ENCODE data around the gene CYP2A7. TPM values are rescaled to one million over a fixed set of nuclear protein-coding genes. Genes with fewer than 3 reads are reported as not detected.
"Not testable (repeated sequence)": the region's sequence is repeated elsewhere in the genome, so short reads cannot be mapped to it uniquely, and the experiment has no call there.

Gene CYP2A7
- total and polyA plus RNA-seq, 3 experiments from 2014 or later: not detected

GRCh38 chr19:40921005-40921897 lies 39.2 kb upstream of the CYP2A7 start:
- Histone ChIP-seq H3K4me1 (ENCODE audit: insufficient read depth, low read length) (no peaks in the 10 kb centered on the region), H3K4me3 (ENCODE audit: low read length) (no peak overlapping the region), H3K9me3 (ENCODE audit: low read length) (no peaks in the 10 kb centered on the region), H3K27me3 (ENCODE audit: insufficient read depth, low read length, poor library complexity, severe bottlenecking) (no peaks in the 10 kb centered on the region), H3K36me3 (ENCODE audit: insufficient read depth, low read length) (no peaks in the 10 kb centered on the region), H3K27ac (ENCODE audit: low read depth, low read length) (no peak overlapping the region)
- Mint-ChIP-seq H3K27ac (no peak overlapping the region), H3K9me3 (peaks cover 13 to 38% (median 29%) of the 10 kb centered on the region in 5 donors), H3K36me3 (peaks cover 0 to 18% (median 7%) of the 10 kb centered on the region in 3 donors), H3K4me3 (no peak overlapping the region), H3K4me1 (no peaks in the 10 kb centered on the region), H3K27me3 (peaks cover 13 to 50% of the 10 kb centered on the region in 2 donors)
- DNase-seq: no peak
- ChIA-PET POLR2A (no interaction called here), CTCF (no interaction called here)

- H3K4me3 ChIP-seq (ENCODE audit: low read length): no peak overlapping the region
- peaks cover 11 to 47% of the 10 kb centered on the region in 2 donors for H3K27me3 Mint-ChIP-seq
- no peaks in the 10 kb centered on the region for H3K27me3 ChIP-seq (ENCODE audit: insufficient read depth, low read length, poor library complexity, severe bottlenecking)
- H3K4me1 ChIP-seq (ENCODE audit: insufficient read depth, low read length): no peaks in the 10 kb centered on the region
- H3K9me3 ChIP-seq (ENCODE audit: low read length): no peaks in the 10 kb centered on the region
- H3K36me3 ChIP-seq (ENCODE audit: insufficient read depth, low read length): no peaks in the 10 kb centered on the region
- H3K4me1 Mint-ChIP-seq: no peaks in the 10 kb centered on the region
- H3K9me3 Mint-ChIP-seq: peaks cover 13 to 39% (median 30%) of the 10 kb centered on the region in 5 donors
- H3K27ac ChIP-seq (ENCODE audit: low read depth, low read length): no peak overlapping the region
- ChIA-PET POLR2A (no interaction called here), CTCF (no interaction called here)
- H3K4me3 Mint-ChIP-seq: no peak overlapping the region
- DNase-seq: no peak
- peaks cover 0 to 18% (median 7%) of the 10 kb centered on the region in 3 donors for H3K36me3 Mint-ChIP-seq
- no peak overlapping the region for H3K27ac Mint-ChIP-seq
Measured at GRCh38 chr19:40920300-40921004, 38.4 kb upstream of the CYP2A7 start.

- H3K4me1 Mint-ChIP-seq; H3K9me3 ChIP-seq (ENCODE audit: low read length); H3K4me3 ChIP-seq (ENCODE audit: low read length); H3K36me3 ChIP-seq (ENCODE audit: insufficient read depth, low read length); POLR2A ChIA-PET; H3K27ac Mint-ChIP-seq; H3K4me1 ChIP-seq (ENCODE audit: insufficient read depth, low read length); CTCF ChIA-PET; H3K4me3 Mint-ChIP-seq; H3K27me3 ChIP-seq (ENCODE audit: insufficient read depth, low read length, poor library complexity, severe bottlenecking); DNase-seq; H3K27ac ChIP-seq (ENCODE audit: low read depth, low read length): not testable (repeated sequence)
- peaks cover 13 to 46% (median 38%) of the 10 kb centered on the region in 5 donors for H3K9me3 Mint-ChIP-seq
- peaks cover 17 to 51% of the 10 kb centered on the region in 2 donors for H3K27me3 Mint-ChIP-seq
- H3K36me3 Mint-ChIP-seq: peaks cover 0 to 18% (median 7%) of the 10 kb centered on the region in 3 donors
Measured at GRCh38 chr19:40919530-40920299, 37.7 kb upstream of the CYP2A7 start.

GRCh38 chr19:40918303-40918702 lies 36.3 kb upstream of the CYP2A7 start:
- DNase-seq; H3K9me3 ChIP-seq (ENCODE audit: low read length); CTCF ChIA-PET; H3K4me1 ChIP-seq (ENCODE audit: insufficient read depth, low read length); H3K4me3 Mint-ChIP-seq; POLR2A ChIA-PET; H3K27me3 ChIP-seq (ENCODE audit: insufficient read depth, low read length, poor library complexity, severe bottlenecking); H3K36me3 ChIP-seq (ENCODE audit: insufficient read depth, low read length); H3K4me1 Mint-ChIP-seq; H3K27ac ChIP-seq (ENCODE audit: low read depth, low read length); H3K4me3 ChIP-seq (ENCODE audit: low read length); H3K27ac Mint-ChIP-seq: not testable (repeated sequence)
- Mint-ChIP-seq H3K9me3 (peaks cover 13 to 58% (median 49%) of the 10 kb centered on the region in 5 donors), H3K36me3 (peaks cover 0 to 18% (median 5%) of the 10 kb centered on the region in 3 donors), H3K27me3 (peaks cover 16 to 48% of the 10 kb centered on the region in 2 donors)

- ChIA-PET POLR2A (no interaction called here), CTCF (no interaction called here)
- H3K27ac ChIP-seq (ENCODE audit: low read depth, low read length): no peak overlapping the region
- no peaks in the 10 kb centered on the region for H3K27me3 ChIP-seq (ENCODE audit: insufficient read depth, low read length, poor library complexity, severe bottlenecking)
- Mint-ChIP-seq H3K27me3 (peaks cover 15 to 45% of the 10 kb centered on the region in 2 donors), H3K36me3 (peaks cover 0 to 3% (median 0%) of the 10 kb centered on the region in 3 donors), H3K9me3 (peaks cover 0 to 7% (median 5%) of the 10 kb centered on the region in 5 donors), H3K27ac (peak overlapping the region in 3 of 8 donors; percentile 22 to 85 (median 71)), H3K4me1 (peaks cover 9 to 12% (median 11%) of the 10 kb centered on the region in 3 donors), H3K4me3 (peak overlapping the region in 6 of 7 donors; percentile 14 to 93 (median 72))
- H3K4me1 ChIP-seq (ENCODE audit: insufficient read depth, low read length): peaks cover 7% of the 10 kb centered on the region
- no peaks in the 10 kb centered on the region for H3K9me3 ChIP-seq (ENCODE audit: low read length)
- DNase-seq: peak in 3 of 5 donors; percentile 24 to 53 (median 42)
- H3K4me3 ChIP-seq (ENCODE audit: low read length): peak overlapping the region; percentile 48
- H3K36me3 ChIP-seq (ENCODE audit: insufficient read depth, low read length): no peaks in the 10 kb centered on the region
Measured at GRCh38 chr19:40908976-40909375, 26.9 kb upstream of the CYP2A7 start.

GRCh38 chr19:40907968-40908735 lies 26.1 kb upstream of the CYP2A7 start:
- ChIA-PET POLR2A (no interaction called here), CTCF (no interaction called here)
- Histone ChIP-seq H3K27ac (ENCODE audit: low read depth, low read length) (no peak overlapping the region), H3K36me3 (ENCODE audit: insufficient read depth, low read length) (no peaks in the 10 kb centered on the region), H3K4me1 (ENCODE audit: insufficient read depth, low read length) (peaks cover 7% of the 10 kb centered on the region), H3K4me3 (ENCODE audit: low read length) (peak overlapping the region; percentile 48), H3K9me3 (ENCODE audit: low read length) (no peaks in the 10 kb centered on the region), H3K27me3 (ENCODE audit: insufficient read depth, low read length, poor library complexity, severe bottlenecking) (no peaks in the 10 kb centered on the region)
- Mint-ChIP-seq H3K4me1 (peaks cover 9 to 12% (median 11%) of the 10 kb centered on the region in 3 donors), H3K27ac (peak overlapping the region in 4 of 8 donors; percentile 34 to 97 (median 78)), H3K9me3 (peaks cover 0 to under 1% (median 0%) of the 10 kb centered on the region in 5 donors), H3K36me3 (peaks cover 0 to 1% (median 0%) of the 10 kb centered on the region in 3 donors), H3K4me3 (peak overlapping the region; percentile 14 to 93 (median 75)), H3K27me3 (peaks cover 18 to 49% of the 10 kb centered on the region in 2 donors)
- peak; percentile 39 to 65 (median 53) for DNase-seq

GRCh38 chr19:40906512-40906911 lies 24.5 kb upstream of the CYP2A7 start:
- H3K4me1 Mint-ChIP-seq: peaks cover 9 to 12% (median 11%) of the 10 kb centered on the region in 3 donors
- H3K27ac ChIP-seq (ENCODE audit: low read depth, low read length): no peak overlapping the region
- H3K4me3 Mint-ChIP-seq: no peak overlapping the region
- H3K27me3 ChIP-seq (ENCODE audit: insufficient read depth, low read length, poor library complexity, severe bottlenecking): no peaks in the 10 kb centered on the region
- H3K36me3 Mint-ChIP-seq: peaks cover 0 to 1% (median 0%) of the 10 kb centered on the region in 3 donors
- ChIA-PET POLR2A (no interaction called here), CTCF (no interaction called here)
- H3K4me3 ChIP-seq (ENCODE audit: low read length): no peak overlapping the region
- H3K27ac Mint-ChIP-seq: no peak overlapping the region
- H3K27me3 Mint-ChIP-seq: peaks cover 18 to 47% of the 10 kb centered on the region in 2 donors
- no peaks in the 10 kb centered on the region for H3K9me3 ChIP-seq (ENCODE audit: low read length)
- H3K4me1 ChIP-seq (ENCODE audit: insufficient read depth, low read length): peaks cover 7% of the 10 kb centered on the region
- no peaks in the 10 kb centered on the region for H3K36me3 ChIP-seq (ENCODE audit: insufficient read depth, low read length)
- no peak for DNase-seq
- no peaks in the 10 kb centered on the region for H3K9me3 Mint-ChIP-seq
